Thoracic aorta (tissue), 2 donors: Measurements from ENCODE around the gene SLC22A2. TPM values are rescaled to one million over a fixed set of nuclear protein-coding genes. Genes with fewer than 3 reads are reported as not detected.
A peak's percentile ranks its signal among the peaks of the same experiment; 100 is the strongest.

Source experiments
- ATAC-seq: fragments of 150-250 bp; one replicate; pipeline ENCODE4 v1.8.0; 2017; ENCODE audit warnings: low read depth; ENCODE audit not compliant: insufficient number of reproducible peaks, low FRiP score
- DNase-seq: peaks from one replicate; pipeline ENCODE4 v3.0.0-alpha.2; 2020; ENCODE audit warnings: low spot score
- H3K27ac ChIP-seq, 2 donors: fragments of 200-600 bp; sonication (generic); 1 replicate in 1 of 2; 2 replicates in 1 of 2; pipeline ENCODE4 v1.5.1; 2016; ENCODE audit warnings: mild to moderate bottlenecking in 2 of 2, moderate library complexity in 2 of 2
- H3K27me3 ChIP-seq: fragments of 200-600 bp; sonication (generic); replicated peaks from 2 replicates; pipeline ENCODE4 v1.6.0; 2016; ENCODE audit warnings: mild to moderate bottlenecking; ENCODE audit not compliant: insufficient read depth
- H3K36me3 ChIP-seq: fragments of 200-600 bp; sonication (generic); one replicate; pipeline ENCODE4 v1.5.1; 2016
- H3K4me1 ChIP-seq, 2 donors: fragments of 200-600 bp; sonication (generic); 1 replicate in 1 of 2; 2 replicates in 1 of 2; pipeline versions ENCODE4 v1.5.1 to v1.6.0; 2016; ENCODE audit warnings: low read depth in 2 of 2, mild to moderate bottlenecking in 1 of 2; ENCODE audit not compliant: control insufficient read depth in 1 of 2
- H3K4me3 ChIP-seq: fragments of 200-600 bp; sonication (generic); 2 replicates; pipeline ENCODE4 v1.5.1; 2016; ENCODE audit warnings: mild to moderate bottlenecking
- H3K9me3 ChIP-seq: fragments of 200-600 bp; sonication (generic); 2 replicates; pipeline ENCODE4 v1.5.1; 2016
- CTCF ChIP-seq: fragments of 200-600 bp; sonication (generic); IDR thresholded peaks from one replicate; pipeline ENCODE4 v1.5.1; 2019; ENCODE audit warnings: antibody characterized with exemption
- total RNA-seq, 2 donors: library from RNA; depleted of rRNA; stranded (reverse); fragments of >200 nt; gene quantifications; one replicate each; pipeline versions ENCODE4 v1.1.0 to v1.2.3, GENCODE V29; 2016

SLC22A2 gene
- total RNA-seq, 2 donors from 2014 or later = not detected

- no peak for TF ChIP-seq CTCF
- no peaks in the 10 kb centered on the region for H3K27me3 ChIP-seq
- no peak for DNase-seq
- H3K4me1 ChIP-seq = peaks cover 18 to 54% of the 10 kb centered on the region in 2 donors
- H3K9me3 ChIP-seq = peaks cover 5% of the 10 kb centered on the region
- H3K27ac ChIP-seq = peak overlapping the region; percentile 42 to 46
- ATAC-seq = no peak
- H3K36me3 ChIP-seq = no peaks in the 10 kb centered on the region
- H3K4me3 ChIP-seq = no peak overlapping the region
Observed at GRCh38 chr6:160221918-160222317, 36.7 kb downstream of the SLC22A2 start.

- ATAC-seq = no peak
- H3K27me3 ChIP-seq = no peaks in the 10 kb centered on the region
- peaks cover 19 to 57% of the 10 kb centered on the region in 2 donors for H3K4me1 ChIP-seq
- no peak for DNase-seq
- no peak overlapping the region for H3K4me3 ChIP-seq
- no peak overlapping the region for H3K27ac ChIP-seq
- H3K9me3 ChIP-seq = peaks cover 5% of the 10 kb centered on the region
- H3K36me3 ChIP-seq = no peaks in the 10 kb centered on the region
- no peak for TF ChIP-seq CTCF
Observed at GRCh38 chr6:160221423-160221822, 37.2 kb downstream of the SLC22A2 start.

- H3K36me3 ChIP-seq = no peaks in the 10 kb centered on the region
- ATAC-seq = no peak
- no peaks in the 10 kb centered on the region for H3K27me3 ChIP-seq
- no peak overlapping the region for H3K27ac ChIP-seq
- peaks cover 5% of the 10 kb centered on the region for H3K9me3 ChIP-seq
- peaks cover 8 to 38% of the 10 kb centered on the region in 2 donors for H3K4me1 ChIP-seq
- no peak for TF ChIP-seq CTCF
- DNase-seq = no peak
- no peak overlapping the region for H3K4me3 ChIP-seq
Observed at GRCh38 chr6:160218810-160219209, 39.8 kb downstream of the SLC22A2 start.

GRCh38 chr6:160217863-160218262 is 40.8 kb downstream of the SLC22A2 start:
- no peak overlapping the region for H3K4me3 ChIP-seq
- no peak for ATAC-seq
- H3K27ac ChIP-seq = no peak overlapping the region
- H3K27me3 ChIP-seq = no peaks in the 10 kb centered on the region
- DNase-seq = no peak
- peaks cover 5% of the 10 kb centered on the region for H3K9me3 ChIP-seq
- H3K36me3 ChIP-seq = no peaks in the 10 kb centered on the region
- H3K4me1 ChIP-seq = peaks cover 8 to 33% of the 10 kb centered on the region in 2 donors
- no peak for TF ChIP-seq CTCF

- H3K9me3 ChIP-seq = peaks cover 5% of the 10 kb centered on the region
- H3K4me3 ChIP-seq = no peak overlapping the region
- ATAC-seq (peak; percentile 87), DNase-seq (no peak)
- H3K36me3 ChIP-seq = no peaks in the 10 kb centered on the region
- H3K4me1 ChIP-seq = peaks cover 8 to 25% of the 10 kb centered on the region in 2 donors
- TF ChIP-seq CTCF = no peak
- no peaks in the 10 kb centered on the region for H3K27me3 ChIP-seq
- peak overlapping the region; percentile 53 to 58 for H3K27ac ChIP-seq
Observed at GRCh38 chr6:160217073-160217472, 41.5 kb downstream of the SLC22A2 start.
